Stomach (tissue), 4 donors: ENCODE measurements around the gene CPED1.

Experiments used
- CTCF ChIP-seq, 7 experiments: fragments of 450-650 bp in 4 of 7; fragments of 200-600 bp in 3 of 7; sonication (generic) in 3 of 7; IDR thresholded peaks; one replicate each; pipeline ENCODE4 v1.5.1; 2016 to 2019; ENCODE audit warnings: antibody characterized with exemption in 7 of 7, control low read depth in 2 of 7, mild to moderate bottlenecking in 1 of 7
- EP300 ChIP-seq: sonication (generic); formaldehyde crosslinking; IDR thresholded peaks from one replicate; pipeline ENCODE4 v1.6.1; 2017; ENCODE audit warnings: antibody characterized with exemption

DNA sequence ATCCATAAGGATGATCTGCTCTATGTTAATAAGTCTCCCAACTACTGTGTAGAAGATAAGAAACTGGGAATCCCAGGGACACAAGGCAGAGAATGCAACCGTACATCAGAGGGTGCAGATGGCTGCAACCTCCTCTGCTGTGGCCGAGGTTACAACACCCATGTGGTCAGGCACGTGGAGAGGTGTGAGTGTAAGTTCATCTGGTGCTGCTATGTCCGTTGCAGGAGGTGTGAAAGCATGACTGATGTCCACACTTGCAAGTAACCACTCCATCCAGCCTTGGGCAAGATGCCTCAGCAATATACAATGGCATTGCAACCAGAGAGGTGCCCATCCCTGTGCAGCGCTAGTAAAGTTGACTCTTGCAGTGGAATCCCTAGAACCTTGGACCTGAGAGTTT lies 350.6 kb downstream of the CPED1 start:
- TF ChIP-seq CTCF (IDR thresholded peaks at IDR 0.05) (no peak), EP300 (no peak)
